Liver (tissue), 3 donors: ENCODE measurements around the gene DEPDC5.

Source experiments
- FOXA1 ChIP-seq: IDR thresholded peaks from 2 replicates; pipeline ENCODE4 v1.6.1; 2016; ENCODE audit warnings: antibody characterized with exemption
- RAD21 ChIP-seq, 2 donors: IDR thresholded peaks; 2 replicates each; pipeline ENCODE4 v1.6.1; 2016; ENCODE audit warnings: antibody characterized with exemption in 2 of 2, mild to moderate bottlenecking in 2 of 2
- YY1 ChIP-seq: IDR thresholded peaks from 2 replicates; pipeline ENCODE4 v1.6.1; 2016; ENCODE audit warnings: antibody characterized with exemption, mild to moderate bottlenecking
- TF ChIP-seq, protein P1 (sequence below): fragments of 150-350 bp; IDR thresholded peaks from 2 replicates; pipeline ENCODE4 v1.5.1; 2017; ENCODE audit warnings: improper control_type of control experiment, low read depth, low read length; ENCODE audit not compliant: missing input control
- TF ChIP-seq, protein P2 (sequence below): IDR thresholded peaks from 2 replicates; pipeline ENCODE4 v1.6.1; 2016; ENCODE audit warnings: antibody characterized with exemption, mild to moderate bottlenecking
- TF ChIP-seq, protein P3 (sequence below): IDR thresholded peaks from 2 replicates; pipeline ENCODE4 v1.6.1; 2016; ENCODE audit warnings: antibody characterized with exemption
- TF ChIP-seq, protein P4 (sequence below): IDR thresholded peaks from 2 replicates; pipeline ENCODE4 v1.6.1; 2016; ENCODE audit warnings: antibody characterized with exemption
- donor health status: healthy.
- donor health status: healthy.

DNA sequence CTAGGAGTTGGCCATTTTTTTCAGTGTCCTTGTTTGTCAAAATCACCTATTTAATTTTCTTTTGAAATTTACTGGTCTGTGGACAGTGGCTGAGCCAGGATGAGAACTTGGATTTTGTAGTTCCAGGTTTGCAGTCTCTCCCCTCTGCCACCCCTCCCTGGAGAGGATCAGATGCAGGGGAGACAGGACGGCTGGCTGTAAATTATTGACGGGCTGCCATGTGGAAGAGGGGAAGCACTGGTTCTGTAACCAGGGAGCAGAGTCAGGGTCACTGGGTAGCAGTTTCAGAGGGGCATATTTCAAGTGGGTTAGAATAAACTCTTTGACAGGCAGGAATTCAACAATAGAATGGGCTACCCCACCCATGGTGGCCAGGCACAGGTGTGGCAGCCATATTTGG is 169.9 kb downstream of the DEPDC5 start:
- TF ChIP-seq, protein P1, sequence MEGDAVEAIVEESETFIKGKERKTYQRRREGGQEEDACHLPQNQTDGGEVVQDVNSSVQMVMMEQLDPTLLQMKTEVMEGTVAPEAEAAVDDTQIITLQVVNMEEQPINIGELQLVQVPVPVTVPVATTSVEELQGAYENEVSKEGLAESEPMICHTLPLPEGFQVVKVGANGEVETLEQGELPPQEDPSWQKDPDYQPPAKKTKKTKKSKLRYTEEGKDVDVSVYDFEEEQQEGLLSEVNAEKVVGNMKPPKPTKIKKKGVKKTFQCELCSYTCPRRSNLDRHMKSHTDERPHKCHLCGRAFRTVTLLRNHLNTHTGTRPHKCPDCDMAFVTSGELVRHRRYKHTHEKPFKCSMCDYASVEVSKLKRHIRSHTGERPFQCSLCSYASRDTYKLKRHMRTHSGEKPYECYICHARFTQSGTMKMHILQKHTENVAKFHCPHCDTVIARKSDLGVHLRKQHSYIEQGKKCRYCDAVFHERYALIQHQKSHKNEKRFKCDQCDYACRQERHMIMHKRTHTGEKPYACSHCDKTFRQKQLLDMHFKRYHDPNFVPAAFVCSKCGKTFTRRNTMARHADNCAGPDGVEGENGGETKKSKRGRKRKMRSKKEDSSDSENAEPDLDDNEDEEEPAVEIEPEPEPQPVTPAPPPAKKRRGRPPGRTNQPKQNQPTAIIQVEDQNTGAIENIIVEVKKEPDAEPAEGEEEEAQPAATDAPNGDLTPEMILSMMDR: no peak
- TF ChIP-seq FOXA1: no peak
- no peak for TF ChIP-seq YY1
- TF ChIP-seq, protein P2, sequence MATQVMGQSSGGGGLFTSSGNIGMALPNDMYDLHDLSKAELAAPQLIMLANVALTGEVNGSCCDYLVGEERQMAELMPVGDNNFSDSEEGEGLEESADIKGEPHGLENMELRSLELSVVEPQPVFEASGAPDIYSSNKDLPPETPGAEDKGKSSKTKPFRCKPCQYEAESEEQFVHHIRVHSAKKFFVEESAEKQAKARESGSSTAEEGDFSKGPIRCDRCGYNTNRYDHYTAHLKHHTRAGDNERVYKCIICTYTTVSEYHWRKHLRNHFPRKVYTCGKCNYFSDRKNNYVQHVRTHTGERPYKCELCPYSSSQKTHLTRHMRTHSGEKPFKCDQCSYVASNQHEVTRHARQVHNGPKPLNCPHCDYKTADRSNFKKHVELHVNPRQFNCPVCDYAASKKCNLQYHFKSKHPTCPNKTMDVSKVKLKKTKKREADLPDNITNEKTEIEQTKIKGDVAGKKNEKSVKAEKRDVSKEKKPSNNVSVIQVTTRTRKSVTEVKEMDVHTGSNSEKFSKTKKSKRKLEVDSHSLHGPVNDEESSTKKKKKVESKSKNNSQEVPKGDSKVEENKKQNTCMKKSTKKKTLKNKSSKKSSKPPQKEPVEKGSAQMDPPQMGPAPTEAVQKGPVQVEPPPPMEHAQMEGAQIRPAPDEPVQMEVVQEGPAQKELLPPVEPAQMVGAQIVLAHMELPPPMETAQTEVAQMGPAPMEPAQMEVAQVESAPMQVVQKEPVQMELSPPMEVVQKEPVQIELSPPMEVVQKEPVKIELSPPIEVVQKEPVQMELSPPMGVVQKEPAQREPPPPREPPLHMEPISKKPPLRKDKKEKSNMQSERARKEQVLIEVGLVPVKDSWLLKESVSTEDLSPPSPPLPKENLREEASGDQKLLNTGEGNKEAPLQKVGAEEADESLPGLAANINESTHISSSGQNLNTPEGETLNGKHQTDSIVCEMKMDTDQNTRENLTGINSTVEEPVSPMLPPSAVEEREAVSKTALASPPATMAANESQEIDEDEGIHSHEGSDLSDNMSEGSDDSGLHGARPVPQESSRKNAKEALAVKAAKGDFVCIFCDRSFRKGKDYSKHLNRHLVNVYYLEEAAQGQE: no peak
- TF ChIP-seq, protein P3, sequence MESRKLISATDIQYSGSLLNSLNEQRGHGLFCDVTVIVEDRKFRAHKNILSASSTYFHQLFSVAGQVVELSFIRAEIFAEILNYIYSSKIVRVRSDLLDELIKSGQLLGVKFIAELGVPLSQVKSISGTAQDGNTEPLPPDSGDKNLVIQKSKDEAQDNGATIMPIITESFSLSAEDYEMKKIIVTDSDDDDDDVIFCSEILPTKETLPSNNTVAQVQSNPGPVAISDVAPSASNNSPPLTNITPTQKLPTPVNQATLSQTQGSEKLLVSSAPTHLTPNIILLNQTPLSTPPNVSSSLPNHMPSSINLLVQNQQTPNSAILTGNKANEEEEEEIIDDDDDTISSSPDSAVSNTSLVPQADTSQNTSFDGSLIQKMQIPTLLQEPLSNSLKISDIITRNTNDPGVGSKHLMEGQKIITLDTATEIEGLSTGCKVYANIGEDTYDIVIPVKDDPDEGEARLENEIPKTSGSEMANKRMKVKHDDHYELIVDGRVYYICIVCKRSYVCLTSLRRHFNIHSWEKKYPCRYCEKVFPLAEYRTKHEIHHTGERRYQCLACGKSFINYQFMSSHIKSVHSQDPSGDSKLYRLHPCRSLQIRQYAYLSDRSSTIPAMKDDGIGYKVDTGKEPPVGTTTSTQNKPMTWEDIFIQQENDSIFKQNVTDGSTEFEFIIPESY: no peak
- no peak for TF ChIP-seq RAD21 (IDR thresholded peaks at IDR 0.05)
- TF ChIP-seq, protein P4, sequence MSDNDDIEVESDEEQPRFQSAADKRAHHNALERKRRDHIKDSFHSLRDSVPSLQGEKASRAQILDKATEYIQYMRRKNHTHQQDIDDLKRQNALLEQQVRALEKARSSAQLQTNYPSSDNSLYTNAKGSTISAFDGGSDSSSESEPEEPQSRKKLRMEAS: no peak
